Fibroblast of lung (primary cell): ENCODE data around the gene CHD9.

Experiments used
- EZH2 ChIP-seq: IDR thresholded peaks from 2 replicates; pipeline ENCODE4 v1.5.1; 2012; ENCODE audit warnings: low read length, control low read depth, mild to moderate bottlenecking; ENCODE audit errors: missing control alignments
- TF ChIP-seq, protein P1 (sequence below), 2 donors: IDR thresholded peaks in 1 of 2; conservative IDR thresholded peaks in 1 of 2; 1 replicate in 1 of 2; 2 replicates in 1 of 2; pipeline ENCODE4 v1.5.1; 2011 to 2012; ENCODE audit warnings: low read length in 2 of 2, control low read depth in 1 of 2, inconsistent platforms in 1 of 2, low read depth in 1 of 2, mild to moderate bottlenecking in 1 of 2

DNA sequence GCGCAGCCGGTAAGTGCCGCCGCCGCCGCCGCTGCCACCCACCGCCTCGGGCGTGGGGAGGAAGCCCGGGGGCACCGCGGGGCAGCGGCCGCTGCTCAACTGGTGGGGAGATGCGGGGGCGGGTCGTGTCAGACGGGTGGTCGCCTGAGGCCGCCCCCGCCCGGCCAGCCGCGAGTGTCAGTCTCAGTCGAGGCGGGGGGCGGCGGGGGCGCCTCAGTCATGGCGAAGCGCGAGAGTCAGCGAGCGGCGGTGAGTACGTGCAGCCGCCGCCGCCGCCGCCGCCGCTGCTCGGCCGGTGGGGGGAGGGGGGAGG is 76.2 kb downstream of the CHD9 start:
- TF ChIP-seq, protein P1, sequence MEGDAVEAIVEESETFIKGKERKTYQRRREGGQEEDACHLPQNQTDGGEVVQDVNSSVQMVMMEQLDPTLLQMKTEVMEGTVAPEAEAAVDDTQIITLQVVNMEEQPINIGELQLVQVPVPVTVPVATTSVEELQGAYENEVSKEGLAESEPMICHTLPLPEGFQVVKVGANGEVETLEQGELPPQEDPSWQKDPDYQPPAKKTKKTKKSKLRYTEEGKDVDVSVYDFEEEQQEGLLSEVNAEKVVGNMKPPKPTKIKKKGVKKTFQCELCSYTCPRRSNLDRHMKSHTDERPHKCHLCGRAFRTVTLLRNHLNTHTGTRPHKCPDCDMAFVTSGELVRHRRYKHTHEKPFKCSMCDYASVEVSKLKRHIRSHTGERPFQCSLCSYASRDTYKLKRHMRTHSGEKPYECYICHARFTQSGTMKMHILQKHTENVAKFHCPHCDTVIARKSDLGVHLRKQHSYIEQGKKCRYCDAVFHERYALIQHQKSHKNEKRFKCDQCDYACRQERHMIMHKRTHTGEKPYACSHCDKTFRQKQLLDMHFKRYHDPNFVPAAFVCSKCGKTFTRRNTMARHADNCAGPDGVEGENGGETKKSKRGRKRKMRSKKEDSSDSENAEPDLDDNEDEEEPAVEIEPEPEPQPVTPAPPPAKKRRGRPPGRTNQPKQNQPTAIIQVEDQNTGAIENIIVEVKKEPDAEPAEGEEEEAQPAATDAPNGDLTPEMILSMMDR (conservative IDR thresholded peaks at IDR 0.05 in 1 of 2, IDR thresholded peaks at IDR 0.05 in 1 of 2; ENCODE audit: low read depth in 1 of 2, low read length in 2 of 2), result no peak
- TF ChIP-seq EZH2, result no peak
